Sigmoid colon (tissue), 7 donors: ENCODE results near the gene C16orf96. TPM values are rescaled to one million over a fixed set of nuclear protein-coding genes. Genes with fewer than 3 reads are reported as not detected.

Source experiments
- DNase-seq: peaks from one replicate; pipeline ENCODE4 v3.0.0-alpha.2; 2019
- H3K27ac ChIP-seq, 4 donors: fragments of 200-600 bp; sonication (generic); one replicate each; pipeline ENCODE4 v1.5.1; 2016 to 2019; ENCODE audit warnings: mild to moderate bottlenecking in 1 of 4
- H3K27me3 ChIP-seq, 3 donors: fragments of 200-600 bp; sonication (generic); one replicate each; pipeline ENCODE4 v1.5.1; 2019; ENCODE audit warnings: mild to moderate bottlenecking in 1 of 3
- H3K36me3 ChIP-seq, 4 donors: fragments of 200-600 bp; sonication (generic); one replicate each; pipeline ENCODE4 v1.5.1; 2016 to 2019
- H3K4me1 ChIP-seq, 4 donors: fragments of 200-600 bp; sonication (generic); one replicate each; pipeline ENCODE4 v1.5.1; 2017 to 2019
- H3K4me3 ChIP-seq, 4 donors: fragments of 200-600 bp; sonication (generic); one replicate each; pipeline ENCODE4 v1.5.1; 2017 to 2019; ENCODE audit warnings: mild to moderate bottlenecking in 2 of 4, moderate library complexity in 1 of 4
- H3K9me3 ChIP-seq, 4 donors: fragments of 200-600 bp in 3 of 4; sonication (generic) in 3 of 4; one replicate each; pipeline versions ENCODE4 v1.5.1 to v1.6.1; 2013 to 2019
- CTCF ChIP-seq, 4 experiments: fragments of 450-650 bp in 3 of 4; fragments of 200-600 bp in 1 of 4; IDR thresholded peaks; one replicate each; pipeline ENCODE4 v1.5.1; 2016 to 2019; ENCODE audit warnings: antibody characterized with exemption in 4 of 4, mild to moderate bottlenecking in 3 of 4, moderate library complexity in 2 of 4
- EP300 ChIP-seq, 4 donors: sonication (generic); formaldehyde crosslinking; IDR thresholded peaks; one replicate each; pipeline ENCODE4 v1.6.1; 2017; ENCODE audit warnings: antibody characterized with exemption in 4 of 4
- POLR2A ChIP-seq, 2 donors: fragments of 450-650 bp; IDR thresholded peaks; one replicate each; pipeline ENCODE4 v1.6.1; 2016; ENCODE audit warnings: antibody characterized with exemption in 2 of 2, mild to moderate bottlenecking in 2 of 2, moderate library complexity in 2 of 2
- POLR2AphosphoS5 ChIP-seq, 4 donors: sonication (generic); formaldehyde crosslinking; IDR thresholded peaks; one replicate each; pipeline ENCODE4 v1.6.1; 2017; ENCODE audit warnings: antibody characterized with exemption in 4 of 4
- WGBS, 2 donors: extraction: QIAGEN DNeasy Blood & Tissue Kit; methylation state at CpG; one replicate each; pipeline ENCODE4 v1.1.7; 2013; 5-methylcytosine and 5-hydroxymethylcytosine counted together
- intact Hi-C: fragments of 100-400 bp; cut with DNase I; formaldehyde crosslinking; loops from one replicate; pipeline ENCODE4 v1.15.1; 2023
- polyA plus RNA-seq, 3 donors: library from polyadenylated mRNA; stranded (reverse); fragments of 200-250 nt; gene quantifications; one replicate each; pipeline ENCODE4 v1.2.3, GENCODE V29; 2013
- total RNA-seq, 4 donors: library from RNA; depleted of rRNA; stranded (reverse); fragments of >200 nt; gene quantifications; one replicate each; pipeline ENCODE4 v1.1.0, GENCODE V29; 2016
- donor health status: healthy with polysubstance abuse.
- donor health status: Bipolar disorder and iron deficiency.
- donor health status: healthy.

C16orf96 gene
- total and polyA plus RNA-seq, 7 donors, result under 0.01 to 0.16 (median 0.09) TPM; not detected in 4

- Histone ChIP-seq H3K27me3 (no peaks in the 10 kb centered on the region), H3K4me1 (peaks cover 0 to 46% (median 34%) of the 10 kb centered on the region in 4 donors), H3K9me3 (no peaks in the 10 kb centered on the region), H3K4me3 (no peak overlapping the region), H3K36me3 (peaks cover 0 to 66% (median 47%) of the 10 kb centered on the region in 4 donors), H3K27ac (no peak overlapping the region)
- intact Hi-C loops, result no loop called here
- WGBS, 2 donors, result 95% methylated on average over 10 of the region's 10 CpGs
- TF ChIP-seq CTCF (IDR thresholded peaks at IDR 0.05) (no peak), EP300 (IDR thresholded peaks at IDR 0.05) (no peak), POLR2A (IDR thresholded peaks at IDR 0.05) (no peak), POLR2AphosphoS5 (IDR thresholded peaks at IDR 0.05) (no peak)
- DNase-seq, result no peak
These were observed 43.7 kb upstream of the C16orf96 start for GRCh38 chr16:4512473-4512872.

- no peak overlapping the region for H3K4me3 ChIP-seq
- WGBS, 2 donors, result 89 to 90% methylated on average over 19 of the region's 19 CpGs
- intact Hi-C loops, result no loop called here
- peaks cover 0 to 46% (median 36%) of the 10 kb centered on the region in 4 donors for H3K4me1 ChIP-seq
- H3K9me3 ChIP-seq, result no peaks in the 10 kb centered on the region
- TF ChIP-seq POLR2AphosphoS5 (IDR thresholded peaks at IDR 0.05), result no peak
- TF ChIP-seq EP300 (IDR thresholded peaks at IDR 0.05), result no peak
- no peak for TF ChIP-seq POLR2A (IDR thresholded peaks at IDR 0.05)
- no peak for TF ChIP-seq CTCF (IDR thresholded peaks at IDR 0.05)
- no peak overlapping the region for H3K27ac ChIP-seq
- peaks cover 0 to 58% (median 39%) of the 10 kb centered on the region in 4 donors for H3K36me3 ChIP-seq
- no peaks in the 10 kb centered on the region for H3K27me3 ChIP-seq
- DNase-seq, result no peak
These were observed 42.9 kb upstream of the C16orf96 start for GRCh38 chr16:4513086-4513860.

GRCh38 chr16:4513881-4514280, 42.3 kb upstream of the C16orf96 start:
- TF ChIP-seq POLR2AphosphoS5 (IDR thresholded peaks at IDR 0.05) (no peak), EP300 (IDR thresholded peaks at IDR 0.05) (no peak), CTCF (IDR thresholded peaks at IDR 0.05) (no peak), POLR2A (IDR thresholded peaks at IDR 0.05) (no peak)
- H3K27ac ChIP-seq, result peak overlapping the region in 3 of 4 donors; percentile 55 to 63 (median 61)
- 94 to 96% methylated on average over 7 of the region's 7 CpGs for WGBS, 2 donors
- H3K4me1 ChIP-seq, result peaks cover 0 to 46% (median 36%) of the 10 kb centered on the region in 4 donors
- no peak overlapping the region for H3K4me3 ChIP-seq
- intact Hi-C loops, result no loop called here
- H3K27me3 ChIP-seq, result no peaks in the 10 kb centered on the region
- peaks cover 0 to 52% (median 34%) of the 10 kb centered on the region in 4 donors for H3K36me3 ChIP-seq
- no peaks in the 10 kb centered on the region for H3K9me3 ChIP-seq
- no peak for DNase-seq

- WGBS, 2 donors, result 58 to 68% methylated on average over 7 of the region's 7 CpGs
- no peak for DNase-seq
- H3K36me3 ChIP-seq, result peaks cover 0 to 44% (median 28%) of the 10 kb centered on the region in 4 donors
These were observed 41.5 kb upstream of the C16orf96 start for GRCh38 chr16:4514606-4515005.

More at GRCh38 chr16:4514606-4515005, 41.5 kb upstream of the C16orf96 start:
- peak overlapping the region; percentile 39 to 63 (median 58) for H3K27ac ChIP-seq
- no peaks in the 10 kb centered on the region for H3K27me3 ChIP-seq
- TF ChIP-seq CTCF (IDR thresholded peaks at IDR 0.05), result no peak
- no peak for TF ChIP-seq POLR2A (IDR thresholded peaks at IDR 0.05)
- TF ChIP-seq EP300 (IDR thresholded peaks at IDR 0.05), result no peak
- no peak for TF ChIP-seq POLR2AphosphoS5 (IDR thresholded peaks at IDR 0.05)
- H3K4me3 ChIP-seq, result no peak overlapping the region
- H3K9me3 ChIP-seq, result no peaks in the 10 kb centered on the region
- peaks cover 0 to 46% (median 36%) of the 10 kb centered on the region in 4 donors for H3K4me1 ChIP-seq
- intact Hi-C loops, result no loop called here
